GM18861 (cell line): ENCODE results near the gene DDAH1.

ENCODE experiments used
- ATAC-seq: cut with Tn5 transposase; IDR thresholded peaks from one replicate; pipeline ENCODE4 v1.9.1; 2021; ENCODE audit not compliant: unreplicated experiment

The DDAH1 gene

DNA sequence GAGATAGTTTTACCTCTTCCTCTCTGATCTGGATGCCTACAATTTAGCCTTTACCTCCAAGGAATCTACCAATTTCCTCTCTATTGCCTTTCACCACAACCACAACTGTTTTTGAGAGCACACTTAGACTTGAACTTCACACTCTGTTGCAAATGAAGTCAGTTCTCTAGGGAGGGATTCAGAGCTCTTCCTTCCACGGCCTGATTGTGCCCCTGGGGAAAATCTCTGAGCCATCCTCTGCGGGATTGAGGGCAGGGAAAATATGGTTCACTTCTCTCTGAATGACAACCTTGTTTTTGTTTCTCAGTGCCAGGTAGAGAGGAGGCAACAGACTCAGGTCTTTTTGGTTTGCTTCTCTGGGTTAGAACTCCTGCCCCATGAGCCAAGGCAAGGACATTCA is 153.1 kb downstream of the DDAH1 start:
- no peak for ATAC-seq

DNA sequence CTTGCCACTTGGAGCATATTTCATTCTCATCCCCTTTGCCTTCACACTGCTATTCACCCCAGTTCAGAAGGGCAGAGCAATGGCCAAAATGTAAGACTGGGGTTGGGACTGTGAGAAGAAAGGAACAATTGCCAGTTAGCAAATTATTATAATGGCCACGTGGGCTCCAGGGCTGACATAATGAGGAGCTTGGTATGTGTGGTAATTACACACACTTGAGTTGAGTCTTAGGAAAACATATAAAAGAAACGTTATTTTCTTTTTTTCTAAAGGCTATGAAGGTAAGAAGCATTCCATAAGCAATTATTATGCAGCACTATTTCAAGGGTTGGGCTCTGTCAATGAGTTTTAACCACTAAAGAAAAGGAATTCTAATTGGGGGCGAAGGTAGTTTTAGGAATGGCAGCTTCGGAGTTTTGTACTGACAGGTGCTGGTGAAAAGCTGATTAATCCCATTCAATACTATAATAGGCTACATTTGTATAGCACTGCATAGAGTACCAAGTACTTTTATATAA is 156.1 kb downstream of the DDAH1 start:
- ATAC-seq, result no peak

DNA sequence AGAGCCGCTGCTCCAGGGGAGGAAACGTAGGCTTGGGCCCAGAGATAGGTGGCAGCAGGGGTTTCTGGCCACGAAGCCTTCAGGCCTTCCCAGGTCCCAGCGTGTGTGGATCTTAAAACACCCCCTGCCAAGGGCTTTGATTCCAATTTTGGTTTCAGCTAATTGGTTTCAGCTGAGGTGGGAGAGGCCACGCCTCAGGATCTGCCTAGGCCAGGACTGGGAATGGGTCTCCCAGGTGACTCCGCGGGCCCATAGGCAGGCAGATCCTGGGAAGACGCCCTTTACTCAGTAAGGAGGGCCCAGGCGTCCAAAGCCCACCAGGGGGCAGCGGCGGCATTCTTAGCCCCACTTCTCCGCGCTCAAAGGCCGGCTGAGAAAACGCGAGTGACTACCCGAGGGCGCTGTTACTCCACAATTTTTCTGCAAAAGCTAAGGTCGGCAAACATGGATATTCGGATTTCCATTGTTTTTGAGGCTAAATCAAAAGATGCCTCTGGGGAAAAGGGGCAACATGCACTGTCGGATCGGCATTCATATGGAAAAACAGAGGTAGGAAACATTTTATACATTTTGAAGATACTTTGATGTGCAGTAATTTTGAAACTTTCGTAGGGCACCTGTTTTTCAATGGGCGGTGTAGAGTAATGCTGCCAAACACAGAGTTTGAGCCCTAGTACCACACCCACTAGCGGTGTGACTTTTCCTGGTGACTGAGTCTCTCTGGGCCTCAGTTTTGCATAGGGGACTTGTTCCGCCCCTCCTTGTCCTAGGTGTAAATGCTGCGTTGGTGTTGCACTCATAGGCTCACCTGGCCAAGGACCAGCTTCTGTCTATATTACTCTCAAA is 156.7 kb downstream of the DDAH1 start:
- ATAC-seq, result peak; percentile 84

DNA sequence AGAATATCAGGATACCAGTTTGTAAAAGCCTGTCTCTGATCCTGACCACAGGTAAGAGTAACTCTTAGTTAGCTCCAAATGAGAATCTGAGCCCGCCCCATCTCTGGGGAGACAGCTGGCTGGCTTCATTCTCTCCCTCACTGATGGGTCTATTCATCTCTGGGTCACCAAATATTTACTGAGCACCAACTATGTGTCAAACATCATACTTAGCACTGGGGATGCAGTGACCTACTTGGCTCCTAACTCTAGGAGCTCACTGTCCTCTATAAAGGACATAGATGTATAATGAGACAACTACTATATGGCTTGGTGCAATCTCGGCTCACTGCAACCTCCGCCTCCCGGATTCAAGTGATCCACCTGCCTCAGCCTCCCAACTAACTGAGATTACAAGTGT is 158.7 kb downstream of the DDAH1 start:
- ATAC-seq, result no peak

DNA sequence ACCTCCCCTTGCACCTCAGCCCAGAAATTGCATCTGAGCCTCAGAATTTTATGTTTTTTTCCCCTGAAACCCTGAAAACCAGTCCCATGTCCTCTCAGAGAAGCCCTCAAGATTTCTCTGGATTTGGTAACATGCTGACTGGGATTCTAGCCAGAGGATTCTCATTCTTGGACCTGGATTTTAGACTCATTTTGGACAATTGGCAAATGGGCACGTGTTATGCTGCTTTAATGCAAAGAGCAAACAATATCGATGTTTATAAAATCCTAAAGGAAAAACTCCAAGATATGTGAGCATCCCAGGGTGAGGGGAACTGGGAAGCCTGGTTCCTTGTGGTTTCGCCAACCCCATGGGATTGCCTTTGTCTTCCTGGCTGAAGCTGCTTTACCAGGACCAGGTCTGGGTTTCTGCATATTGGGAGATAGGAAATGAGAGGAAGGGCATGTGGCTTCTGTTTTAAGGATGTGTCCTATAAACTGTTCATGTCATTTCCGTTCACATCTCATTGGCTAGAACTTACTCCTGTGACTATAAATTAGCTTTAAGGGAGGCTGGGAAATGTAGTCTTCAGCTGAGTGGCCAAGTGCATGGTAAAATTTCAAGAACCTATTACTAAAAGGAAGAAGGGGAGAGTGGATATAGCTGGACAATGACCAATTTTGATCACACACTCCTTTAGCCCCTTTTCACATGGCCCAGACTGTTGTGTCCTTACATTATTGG is 161.4 kb downstream of the DDAH1 start:
- no peak for ATAC-seq

DNA sequence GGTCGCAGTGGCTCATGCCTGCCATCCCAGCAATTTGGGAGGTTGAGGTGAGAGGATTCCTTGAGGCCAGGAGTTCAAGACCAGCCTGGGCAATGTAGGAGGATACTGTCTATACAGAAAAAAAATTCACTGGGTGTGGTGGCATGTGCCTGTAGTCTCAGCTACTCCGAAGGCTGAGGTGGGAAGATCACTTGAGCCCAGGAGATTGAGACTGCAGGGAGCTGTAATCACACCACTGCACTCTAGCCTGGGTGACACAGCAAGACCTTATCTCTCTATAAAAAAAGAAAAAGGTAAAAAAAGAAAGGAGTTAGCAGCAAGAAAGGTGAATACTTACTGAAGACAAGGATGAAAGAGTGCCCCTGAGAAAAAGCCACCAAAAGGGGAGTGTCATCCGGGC is 164.8 kb downstream of the DDAH1 start:
- ATAC-seq, result no peak

DNA sequence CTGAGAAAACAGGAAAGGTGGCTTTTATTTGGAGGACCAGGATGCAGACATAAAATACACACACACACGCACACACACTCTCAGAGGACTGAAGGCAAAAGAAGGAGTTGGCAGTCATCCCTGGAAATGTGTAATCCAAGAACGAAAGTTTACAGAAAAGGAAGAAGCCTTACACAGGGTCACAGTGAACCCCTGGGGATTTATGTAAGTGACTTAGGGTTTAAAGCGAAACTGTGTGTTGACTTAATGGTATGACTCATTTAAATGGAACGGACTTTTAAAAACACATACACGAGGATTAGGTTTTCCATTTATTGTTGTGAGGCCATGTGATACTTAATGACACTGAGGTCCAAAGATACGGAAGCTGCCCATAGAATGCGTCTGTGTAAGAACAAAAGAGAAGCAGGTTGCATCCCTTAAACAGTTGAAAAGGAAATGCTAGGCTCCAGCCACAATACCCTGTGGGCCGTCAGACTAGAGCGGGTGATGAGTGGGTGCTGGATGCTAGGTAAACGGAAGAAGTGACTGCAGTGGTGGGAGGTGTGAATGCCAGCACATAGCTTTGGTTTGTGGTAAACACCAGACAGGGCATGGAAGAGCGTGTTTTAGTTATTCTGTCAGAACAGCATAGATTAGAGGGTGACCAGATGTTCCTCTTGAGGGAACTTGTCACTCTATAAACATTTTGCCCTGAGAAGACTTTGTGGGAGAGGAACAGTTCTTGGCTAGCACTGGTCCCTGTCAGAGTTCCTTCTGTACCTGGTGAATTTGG is 166.9 kb downstream of the DDAH1 start:
- peak; percentile 87 for ATAC-seq

DNA sequence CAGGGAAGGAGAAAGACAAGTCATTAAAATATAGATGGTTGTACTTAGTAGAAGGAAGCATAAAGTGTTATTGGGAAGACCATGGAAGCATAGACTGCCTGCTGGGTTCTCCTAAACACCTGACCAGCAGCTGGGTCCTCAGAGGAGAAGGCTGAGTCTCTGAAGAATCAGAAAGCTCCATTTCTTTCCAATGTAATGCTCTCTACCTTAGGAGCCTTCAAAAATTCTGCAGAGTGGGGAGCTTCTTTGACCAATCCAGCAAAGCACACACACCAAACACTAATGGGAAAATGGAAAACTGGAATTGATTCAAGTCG is 167.5 kb downstream of the DDAH1 start:
- no peak for ATAC-seq

DNA sequence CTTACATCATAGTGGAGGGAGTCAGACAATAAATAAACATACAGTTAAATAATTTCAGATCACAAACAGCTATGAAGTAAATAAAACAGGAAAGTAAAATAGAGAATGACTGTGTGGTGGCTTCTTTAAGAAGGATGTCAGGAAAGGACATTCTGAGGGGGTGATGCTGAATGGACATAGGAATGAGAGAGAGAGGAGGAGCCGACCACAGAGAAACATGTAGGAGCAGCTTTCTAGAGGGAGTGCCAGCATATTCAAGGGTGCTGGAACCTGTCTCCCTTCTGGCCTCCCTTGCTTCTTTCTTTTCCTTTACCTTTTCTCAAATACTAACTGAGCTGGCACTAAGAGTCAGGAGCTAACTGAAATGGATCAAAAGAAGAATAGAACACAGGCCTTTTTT is 168.0 kb downstream of the DDAH1 start:
- ATAC-seq, result no peak

DNA sequence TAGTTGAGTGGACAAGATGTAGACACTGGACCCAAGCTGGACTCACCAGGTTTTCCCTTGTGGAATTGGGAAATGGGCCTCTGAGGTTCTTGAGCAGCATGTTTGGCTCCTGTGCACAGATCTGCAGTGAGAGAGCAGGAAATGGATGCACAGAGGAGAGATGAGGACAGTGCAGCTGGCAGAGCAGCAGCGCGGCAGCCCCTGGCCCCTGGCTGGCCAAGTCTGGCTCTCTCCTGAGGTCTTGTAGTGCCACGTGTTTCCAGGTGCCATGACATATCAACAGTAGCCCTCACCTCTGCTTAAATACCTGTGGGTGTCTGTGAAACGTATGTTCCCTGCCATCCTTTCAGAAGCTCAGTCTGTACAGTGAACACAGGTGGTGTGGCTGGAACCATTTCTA is 169.3 kb downstream of the DDAH1 start:
- no peak for ATAC-seq

DNA sequence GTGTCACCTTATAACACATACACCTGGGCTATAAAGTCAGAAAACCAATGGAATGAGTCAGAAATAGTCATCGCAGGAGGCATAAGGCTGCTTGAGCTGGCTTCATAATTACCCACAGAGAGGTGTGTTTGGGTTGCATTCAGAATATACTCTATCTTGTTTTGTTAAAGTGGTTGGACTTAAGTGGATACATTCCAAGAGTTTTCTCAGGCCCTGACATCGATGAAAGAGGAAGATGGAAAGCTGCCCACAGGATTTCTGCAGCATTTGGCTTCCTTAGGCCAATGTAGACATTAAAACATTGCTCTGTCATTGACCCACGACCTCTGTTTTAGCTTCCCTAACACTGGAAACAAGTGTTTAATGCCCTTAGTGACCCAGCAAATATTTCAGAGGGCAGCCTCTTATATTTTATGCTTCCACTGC is 169.9 kb downstream of the DDAH1 start:
- ATAC-seq, result no peak

DNA sequence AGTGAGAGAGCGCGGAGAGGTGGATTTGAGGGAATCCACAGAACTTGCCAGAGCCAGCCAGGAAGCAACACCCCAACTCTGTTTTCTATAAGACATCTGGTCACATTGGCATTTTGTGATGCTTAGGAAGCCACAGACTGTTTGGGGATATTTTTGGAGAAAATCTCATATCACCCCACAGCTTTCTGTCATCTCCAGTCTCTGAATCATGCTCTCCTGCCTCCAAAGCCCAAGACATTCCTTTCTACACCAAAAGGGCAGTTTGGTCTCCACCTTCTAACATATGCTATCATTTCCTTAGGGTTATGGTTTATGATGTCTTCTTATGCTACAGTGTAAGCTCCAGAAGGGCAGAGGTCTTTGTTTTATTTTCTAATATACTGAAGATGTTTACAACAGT is 174.1 kb downstream of the DDAH1 start:
- no peak for ATAC-seq

DNA sequence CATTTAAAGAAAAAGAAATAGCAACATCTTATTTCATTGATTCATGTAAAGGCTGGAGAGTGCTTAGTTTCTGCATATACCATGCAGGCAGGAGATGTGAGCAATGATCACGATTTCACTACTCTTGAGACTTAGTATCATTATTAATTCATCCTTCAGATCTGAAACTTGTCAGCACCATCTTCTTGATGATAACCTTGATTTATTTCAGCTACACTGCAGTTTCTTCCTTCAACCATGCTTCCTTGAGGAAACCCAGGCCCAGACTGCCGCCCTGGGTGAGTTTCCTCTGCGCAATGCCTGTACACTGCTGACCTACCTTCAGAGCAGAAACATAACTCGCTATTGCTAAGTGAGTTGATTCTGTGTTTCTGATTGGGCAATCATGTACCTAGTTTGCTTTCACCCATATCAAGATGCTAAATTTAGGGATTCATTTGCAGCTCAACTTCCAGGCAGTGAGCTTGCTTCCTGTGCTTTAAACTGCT is 175.1 kb downstream of the DDAH1 start:
- ATAC-seq, result no peak

DNA sequence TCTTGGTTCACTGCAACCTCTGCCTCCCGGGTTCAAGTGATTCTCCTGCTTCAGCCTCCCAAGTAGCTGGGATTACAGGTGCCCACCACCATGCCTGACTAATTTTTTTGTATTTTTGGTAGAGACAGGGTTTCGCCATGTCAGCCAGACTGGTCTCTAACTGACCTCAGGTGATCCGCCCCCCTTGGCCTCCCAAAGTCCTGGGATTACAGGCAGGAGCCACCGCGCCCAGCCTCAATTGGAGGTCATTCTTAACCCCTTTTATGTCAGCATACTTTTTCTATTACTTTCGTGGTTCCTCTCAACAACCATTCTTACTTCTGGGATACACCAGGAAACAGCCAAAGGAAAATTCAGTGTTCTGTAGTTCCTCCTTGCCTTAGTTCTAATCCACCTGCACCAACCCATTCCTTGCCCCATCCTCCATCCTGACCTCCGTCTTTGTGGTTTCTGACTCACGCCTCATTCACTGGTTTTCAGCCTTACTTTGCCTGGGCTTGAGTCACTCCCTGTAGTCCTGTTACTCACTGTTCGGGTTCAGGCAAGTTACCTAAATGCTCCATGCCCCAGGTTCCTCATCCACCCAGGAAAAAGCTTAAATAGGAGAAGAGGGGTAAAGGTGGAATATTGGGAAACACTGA is 175.6 kb downstream of the DDAH1 start:
- no peak for ATAC-seq

DNA sequence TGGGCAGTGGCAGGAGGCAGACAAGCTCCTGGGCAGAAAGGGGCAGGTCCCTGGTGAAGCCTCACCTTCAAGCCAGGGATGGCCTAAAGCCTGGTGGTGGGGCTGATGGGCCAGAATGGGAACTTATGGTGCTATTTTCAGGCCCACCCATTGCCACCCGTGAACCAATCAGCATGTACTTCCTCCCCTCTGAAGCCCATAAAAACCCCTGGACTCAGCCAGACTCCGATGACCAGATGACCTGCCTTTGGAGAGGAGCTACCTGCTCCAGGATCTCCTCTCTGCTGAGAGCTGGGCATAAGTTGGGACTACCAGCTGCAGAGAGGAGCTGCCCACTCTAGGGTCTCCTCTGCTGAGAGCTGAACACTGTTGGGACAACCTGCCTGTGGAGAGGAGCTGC is 180.8 kb downstream of the DDAH1 start:
- ATAC-seq, result no peak

DNA sequence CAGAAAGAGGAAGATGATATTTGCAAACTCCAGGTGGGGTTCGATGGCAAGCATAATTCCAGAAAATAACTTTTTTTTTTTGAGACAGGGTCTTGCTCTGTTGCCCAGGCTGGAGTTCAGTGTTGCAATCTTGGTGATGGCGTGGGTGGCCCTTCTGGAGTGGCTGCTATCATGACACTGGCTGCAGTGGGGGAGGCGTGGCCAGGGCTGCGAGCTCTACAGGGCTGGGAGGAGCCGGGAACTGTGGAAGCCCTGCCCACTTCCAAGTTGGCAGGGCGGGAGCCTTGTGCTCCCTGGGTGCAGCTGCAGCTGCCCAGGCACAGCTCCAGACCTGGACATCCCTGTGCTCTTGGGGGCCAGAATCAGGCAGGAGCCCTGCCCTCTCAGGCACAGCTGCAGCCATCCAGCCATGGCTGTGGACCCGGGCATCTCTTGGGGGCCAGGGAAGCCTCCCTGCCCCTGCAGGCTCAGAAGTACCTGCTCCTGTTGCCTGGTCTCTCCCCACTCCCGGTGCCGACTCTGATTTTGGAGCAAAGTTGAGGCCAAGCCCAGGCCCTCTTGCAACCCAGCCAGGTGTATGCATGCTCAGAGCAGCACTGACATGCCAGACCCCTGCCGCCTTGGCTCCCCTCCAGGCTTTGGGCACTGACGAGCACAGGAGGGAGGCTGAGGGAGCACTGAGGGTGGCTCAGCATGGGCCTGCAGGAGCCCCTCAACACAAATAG is 181.3 kb downstream of the DDAH1 start:
- ATAC-seq, result no peak

DNA sequence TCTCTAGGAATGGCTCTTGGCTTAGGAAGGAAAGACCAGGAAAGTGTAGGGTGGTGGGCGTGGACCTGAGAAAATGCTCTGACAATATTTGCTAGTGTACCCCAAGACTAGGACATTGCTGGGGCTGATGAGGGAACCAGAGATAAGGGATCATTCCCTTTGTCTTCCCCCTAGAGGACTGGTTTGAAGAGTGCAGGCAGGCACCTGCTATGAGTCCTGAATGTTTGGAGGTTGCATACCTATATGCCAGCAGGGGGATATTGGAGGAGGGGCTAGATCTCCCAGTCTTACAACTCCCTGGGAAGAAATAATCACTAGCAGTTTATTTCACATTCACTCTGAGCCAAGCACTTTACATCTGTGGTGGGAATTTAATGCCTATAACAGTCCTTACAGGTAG is 182.5 kb downstream of the DDAH1 start:
- no peak for ATAC-seq

DNA sequence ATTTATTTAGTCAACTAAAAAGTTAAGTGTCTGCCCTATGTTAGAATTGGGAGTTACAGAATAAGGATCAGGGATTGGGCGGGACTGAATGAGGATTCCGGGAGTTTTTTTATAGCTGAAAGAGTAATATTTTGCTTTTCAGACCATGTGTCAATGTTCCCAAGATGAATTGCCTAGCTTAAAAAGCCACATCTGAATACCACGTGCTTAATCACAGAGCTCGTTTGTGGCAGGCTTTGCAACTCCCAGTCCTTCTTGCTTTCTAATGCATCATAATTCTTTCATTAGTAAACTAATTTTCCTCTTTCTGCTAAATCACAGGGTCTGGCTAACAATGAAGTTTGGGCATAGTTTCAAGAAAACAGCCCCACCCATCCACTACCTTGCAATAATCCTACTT is 184.3 kb downstream of the DDAH1 start:
- ATAC-seq, result no peak

DNA sequence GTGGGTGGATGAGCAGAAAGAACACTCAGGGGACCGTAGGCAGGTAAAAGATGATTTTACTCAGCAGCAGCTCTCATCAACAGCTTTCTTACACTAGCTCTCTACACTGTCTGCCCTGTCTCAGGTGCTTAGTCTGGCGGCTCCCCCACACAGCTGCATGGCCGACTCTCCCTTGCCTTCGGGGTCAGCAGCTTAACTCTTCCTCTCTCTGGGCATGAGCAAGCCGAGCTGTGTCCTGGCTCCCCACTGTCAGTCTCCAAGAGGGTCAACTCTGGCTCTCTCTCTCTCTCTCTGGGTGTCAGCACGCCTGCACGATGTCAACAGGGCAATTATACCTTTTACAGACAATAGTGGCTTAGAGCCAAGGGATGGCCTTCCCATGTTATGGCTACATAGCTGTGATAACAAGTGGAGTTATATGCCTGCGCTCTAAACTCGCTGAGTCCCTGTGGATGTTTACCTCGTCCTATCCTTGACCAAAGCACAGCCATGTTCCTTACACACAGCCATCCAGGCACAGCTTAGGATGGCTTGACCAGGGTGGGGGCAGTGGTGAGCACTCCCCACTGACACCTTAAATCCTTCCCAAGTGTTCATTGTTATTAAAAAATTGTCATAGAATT is 185.4 kb downstream of the DDAH1 start:
- ATAC-seq, result no peak

DNA sequence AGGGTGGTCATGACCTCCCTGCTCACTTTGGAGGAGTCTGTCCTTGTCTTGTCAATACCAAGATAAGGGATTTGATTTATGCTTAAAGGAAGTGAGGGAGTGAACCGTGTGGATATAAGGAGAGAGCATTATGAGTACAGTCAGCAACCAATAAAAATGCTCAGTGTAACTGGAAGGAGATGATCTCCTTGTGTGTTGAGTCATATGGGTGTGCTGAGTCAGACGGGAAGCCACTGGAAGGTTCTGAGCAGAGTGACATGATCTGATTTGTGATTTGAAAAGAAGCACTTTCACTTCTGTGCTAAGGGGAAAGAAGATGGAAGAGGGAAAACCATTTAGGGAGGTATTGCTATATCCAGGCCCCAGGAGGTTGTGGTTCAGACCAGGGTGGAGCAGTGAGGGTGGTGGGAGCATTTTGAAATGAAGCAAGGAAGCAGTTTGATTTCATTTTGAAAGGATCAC is 186.1 kb downstream of the DDAH1 start:
- ATAC-seq, result no peak
